Measurements from ENCODE around the gene PSMB7.
A peak's percentile ranks its signal among the peaks of the same experiment; 100 is the strongest.

The PSMB7 gene

GRCh38 chr9:124326378-124326777, 88.9 kb downstream of the PSMB7 start:
- no peak for DNase-seq (ENCODE audit: low spot score)

DNA sequence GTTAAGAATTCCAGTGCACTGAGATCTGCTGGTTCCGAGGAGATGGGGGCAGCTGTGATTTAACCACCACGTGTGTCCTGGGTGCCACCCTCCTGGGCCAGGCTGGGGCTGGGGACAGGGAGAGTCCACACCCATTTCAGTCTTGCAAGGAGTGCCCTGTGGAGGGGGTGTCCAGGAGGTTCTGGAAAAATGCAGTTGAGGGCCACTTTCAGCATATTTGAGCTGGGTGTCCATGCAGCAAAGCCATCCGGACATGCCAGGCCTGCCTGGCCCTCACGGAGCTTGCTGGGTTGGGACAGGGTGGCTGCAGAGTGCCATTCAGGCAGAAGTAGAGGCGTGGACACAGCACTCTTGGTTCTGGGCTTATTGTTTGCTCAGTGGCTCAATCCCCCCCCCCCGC, 89.4 kb downstream of the PSMB7 start:
- no peak for DNase-seq (ENCODE audit: low spot score)

DNA sequence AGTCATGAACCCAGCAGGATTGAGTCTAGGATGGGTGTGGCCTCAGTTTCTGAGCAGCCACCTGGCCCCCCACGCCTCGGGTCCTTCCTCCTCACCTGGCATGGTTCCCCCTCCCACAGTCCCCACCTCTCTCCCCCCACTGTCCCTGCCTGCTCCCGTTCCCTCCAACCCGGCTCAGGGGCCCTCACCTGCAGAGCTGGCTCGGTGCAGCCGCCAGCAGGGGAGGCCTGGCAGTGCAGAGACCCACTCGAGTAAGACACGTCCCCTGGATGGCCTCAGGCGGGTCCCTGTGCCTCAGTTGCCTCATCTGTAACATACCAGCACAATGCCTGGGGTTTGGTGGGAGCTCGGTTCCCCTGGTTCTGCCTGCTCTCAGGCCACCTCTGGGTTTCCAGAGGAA, 91.3 kb downstream of the PSMB7 start:
- DNase-seq (ENCODE audit: low spot score): no peak

GRCh38 chr9:124322618-124323432, 92.4 kb downstream of the PSMB7 start:
- DNase-seq (ENCODE audit: low spot score): no peak

DNA sequence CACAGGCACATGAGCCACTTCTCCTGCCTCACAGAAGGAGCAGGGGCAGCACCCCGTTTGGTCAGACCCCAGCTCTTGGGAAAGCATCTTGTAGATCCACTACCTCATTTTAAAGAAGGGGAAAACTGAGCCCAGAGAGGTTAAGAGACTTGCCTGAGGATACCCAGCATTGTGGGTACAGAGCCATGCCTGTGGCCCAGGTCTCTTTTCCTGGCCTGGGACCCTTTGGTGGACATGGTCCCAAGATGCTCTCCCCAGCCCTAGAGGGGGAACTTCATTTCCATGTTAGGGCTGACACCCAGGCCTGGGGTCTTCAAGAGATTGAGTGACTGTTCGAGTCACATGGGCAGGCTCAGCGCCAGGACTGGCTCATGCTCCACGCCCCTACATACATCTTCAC, 93.3 kb downstream of the PSMB7 start:
- DNase-seq (ENCODE audit: low spot score): no peak

GRCh38 chr9:124321416-124321815, 93.8 kb downstream of the PSMB7 start:
- no peak for DNase-seq (ENCODE audit: low spot score)

DNA sequence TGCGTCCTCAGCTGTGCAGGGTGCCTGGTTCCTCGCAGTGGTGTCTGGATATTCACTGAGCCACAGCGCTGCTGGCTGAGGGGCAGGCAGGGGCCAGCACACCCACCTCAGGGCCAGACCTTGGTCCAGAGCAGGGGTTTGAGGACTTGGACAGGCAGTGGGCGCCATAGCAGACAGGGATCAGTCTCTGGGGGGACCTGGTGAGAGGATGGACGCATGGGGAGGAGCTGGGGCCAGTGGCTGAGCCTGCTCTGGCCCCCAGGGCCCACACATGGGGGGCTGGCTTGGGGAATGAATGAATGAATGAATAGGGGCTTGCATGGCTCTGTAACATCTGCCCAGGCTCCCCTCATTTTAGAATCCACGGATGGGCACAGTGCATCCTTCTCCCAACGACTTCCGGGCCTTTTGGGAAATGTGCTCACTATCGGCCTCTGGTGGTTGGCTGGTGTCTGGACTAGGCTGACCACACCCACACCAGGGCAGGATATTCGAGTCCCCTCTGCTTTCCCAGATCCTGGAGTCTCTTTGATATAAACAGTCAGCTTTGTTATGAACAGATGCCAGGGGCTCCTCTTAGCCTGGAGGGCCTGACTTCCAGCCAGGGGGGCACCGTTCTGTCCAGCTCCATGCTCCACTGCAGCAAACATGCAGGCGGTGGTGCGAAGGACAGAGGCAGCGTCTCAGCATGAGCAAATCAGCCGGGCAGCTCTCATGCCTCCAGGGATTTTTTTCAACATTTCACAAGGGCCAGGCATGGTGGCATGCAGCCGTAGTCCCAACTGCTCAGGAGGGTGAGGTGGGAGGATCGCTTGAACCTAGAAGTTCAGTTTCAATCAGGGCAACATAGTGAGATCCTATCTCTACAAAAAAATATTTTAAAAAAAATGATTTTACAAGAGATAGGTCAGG, 94.9 kb downstream of the PSMB7 start:
- peak; percentile 46 for DNase-seq (ENCODE audit: low spot score)

- no peak for DNase-seq (ENCODE audit: low spot score)
Measured at GRCh38 chr9:124315882-124316281, 99.4 kb downstream of the PSMB7 start.

DNA sequence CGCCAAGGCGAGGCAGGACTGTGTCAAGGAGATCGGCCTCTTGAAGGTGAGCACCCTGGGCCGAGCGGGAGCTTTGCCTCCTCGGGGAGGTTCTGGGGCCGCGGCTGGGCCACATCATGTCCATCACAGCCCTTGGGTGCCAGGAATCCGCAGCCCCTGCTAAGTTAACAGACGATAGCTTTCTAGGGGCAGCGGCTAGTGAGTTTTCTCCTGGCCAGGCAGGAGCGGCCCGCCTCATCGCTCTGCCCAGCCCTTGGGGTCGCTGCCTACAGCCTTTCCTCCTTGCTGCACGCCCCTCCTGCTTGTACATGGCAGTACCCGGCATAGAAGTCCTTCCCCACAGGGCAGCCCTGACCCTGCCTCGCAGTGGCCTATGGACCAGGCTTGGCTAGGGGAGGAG, 101.3 kb downstream of the PSMB7 start:
- no peak for DNase-seq (ENCODE audit: low spot score)

DNA sequence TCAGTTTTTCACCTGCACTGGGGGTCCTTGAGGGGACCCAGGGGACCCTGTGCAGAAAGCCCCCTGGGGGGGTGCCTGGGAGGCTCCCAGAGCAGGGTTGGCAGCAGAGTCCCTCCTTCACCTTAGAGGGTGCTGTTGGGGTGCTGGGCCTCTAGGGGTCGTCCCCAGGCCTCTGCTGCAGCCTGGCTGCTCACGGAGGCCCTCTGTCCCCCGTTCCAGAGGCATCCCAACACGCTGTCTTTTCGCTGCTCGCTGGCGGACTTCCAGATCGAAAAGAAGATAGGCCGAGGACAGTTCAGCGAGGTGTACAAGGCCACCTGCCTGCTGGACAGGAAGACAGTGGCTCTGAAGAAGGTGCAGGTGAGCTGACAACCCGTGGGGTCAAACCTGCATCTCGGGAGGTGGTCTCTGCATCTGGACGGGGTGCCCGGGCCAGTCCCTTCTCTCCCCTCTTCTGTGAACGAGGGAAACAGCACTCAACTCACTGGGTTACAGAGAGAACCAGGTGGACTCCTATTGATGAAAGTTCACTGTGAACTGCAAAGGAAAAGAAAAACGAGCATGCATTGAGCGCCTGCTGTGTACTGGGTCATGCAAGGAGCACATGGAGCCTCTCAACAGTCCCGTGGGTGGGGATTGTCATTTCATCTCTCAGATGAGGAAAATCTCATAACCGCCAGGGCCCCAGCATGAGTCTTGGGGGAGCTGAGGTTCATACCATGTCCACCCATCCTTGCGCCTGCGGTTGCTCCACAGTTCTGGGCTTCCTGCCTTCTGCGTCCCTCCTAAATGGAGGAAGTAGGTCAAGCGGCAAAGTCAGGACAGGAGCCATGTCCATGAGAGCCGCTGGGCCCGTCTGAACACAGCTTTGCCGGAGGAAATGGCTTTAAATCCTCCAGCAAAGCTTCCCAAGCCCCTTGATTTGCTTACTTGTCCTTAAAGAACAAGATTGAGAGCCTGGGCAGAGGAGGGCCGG, 102.7 kb downstream of the PSMB7 start:
- peak; percentile 43 for DNase-seq (ENCODE audit: low spot score)

- no peak for DNase-seq (ENCODE audit: low spot score)
Measured at GRCh38 chr9:124311283-124311682, 104.0 kb downstream of the PSMB7 start.

- no peak for DNase-seq (ENCODE audit: low spot score)
Measured at GRCh38 chr9:124309667-124310084, 105.6 kb downstream of the PSMB7 start.

- DNase-seq (ENCODE audit: low spot score): no peak
Measured at GRCh38 chr9:124308606-124309491, 106.4 kb downstream of the PSMB7 start.

GRCh38 chr9:124307379-124308030, 107.7 kb downstream of the PSMB7 start:
- DNase-seq (ENCODE audit: low spot score): no peak

GRCh38 chr9:124306098-124306735, 109.0 kb downstream of the PSMB7 start:
- no peak for DNase-seq (ENCODE audit: low spot score)

GRCh38 chr9:124304285-124304684, 111.0 kb downstream of the PSMB7 start:
- no peak for DNase-seq (ENCODE audit: low spot score)

DNA sequence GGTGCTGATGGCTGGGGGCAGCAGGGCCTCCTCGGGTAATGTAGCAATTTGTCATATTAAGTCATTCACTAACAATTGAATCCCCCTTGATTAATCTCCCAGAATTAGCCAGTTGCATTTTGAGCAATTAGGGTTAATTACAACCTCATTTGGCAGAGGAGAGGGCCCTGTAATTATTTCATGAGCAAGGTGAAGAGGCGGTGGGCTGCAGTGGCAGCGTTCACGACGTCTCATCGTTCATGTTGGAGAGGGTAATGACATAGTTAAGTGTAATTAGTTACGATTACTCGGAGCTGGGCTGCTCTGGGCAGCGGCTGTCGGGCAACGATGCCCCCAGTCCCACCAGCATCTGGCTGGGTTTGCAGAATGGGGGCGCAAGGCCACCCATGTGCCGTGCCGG, 111.5 kb downstream of the PSMB7 start:
- DNase-seq (ENCODE audit: low spot score): no peak

All from globus pallidus (tissue), 1 donor.